ENCODE data around the gene TTC6.

DNA sequence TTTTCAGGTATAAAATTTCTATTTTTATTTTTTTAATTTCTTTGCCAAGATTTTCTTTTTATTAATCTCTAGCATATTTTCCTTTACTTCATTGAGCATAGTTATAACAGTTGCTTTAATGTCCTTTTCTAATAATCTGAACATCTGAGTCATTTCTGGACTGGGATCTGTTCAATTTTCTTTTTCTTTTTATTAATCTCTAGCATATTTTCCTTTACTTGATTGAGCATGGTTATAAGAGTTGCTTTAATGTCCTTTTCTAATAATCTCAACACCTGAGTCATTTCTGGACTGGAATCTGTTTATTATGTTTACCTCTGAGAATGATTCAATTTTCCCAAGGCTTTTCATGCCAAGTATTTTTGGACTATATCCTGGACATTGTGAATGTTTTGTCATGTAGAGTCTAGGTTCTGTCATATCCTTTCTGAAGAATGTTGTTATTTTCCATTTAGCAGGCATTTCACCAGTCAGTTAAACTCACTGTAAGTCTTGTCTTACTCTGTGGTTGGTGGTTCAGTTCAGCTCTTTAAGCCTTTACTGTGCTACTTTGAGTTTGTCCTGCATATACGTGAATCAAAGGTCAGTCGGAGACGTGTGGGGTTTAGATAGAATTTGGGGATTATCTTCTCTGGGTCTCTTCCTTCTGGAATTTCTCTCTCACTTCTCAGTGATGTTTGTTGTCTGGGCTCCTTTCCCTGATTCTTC lies 20.3 kb downstream of the TTC6 start:
- TF ChIP-seq ZNF8 (CRISPR knock-in tag; IDR thresholded peaks at IDR 0.05) (no peak), ZFP30 (CRISPR knock-in tag; IDR thresholded peaks at IDR 0.05) (no peak), OSR1 (CRISPR knock-in tag; IDR thresholded peaks at IDR 0.05) (no peak), TCF4 (CRISPR knock-in tag; IDR thresholded peaks at IDR 0.05; ENCODE audit: borderline replicate concordance) (no peak)
- TF ChIP-seq, protein P1, sequence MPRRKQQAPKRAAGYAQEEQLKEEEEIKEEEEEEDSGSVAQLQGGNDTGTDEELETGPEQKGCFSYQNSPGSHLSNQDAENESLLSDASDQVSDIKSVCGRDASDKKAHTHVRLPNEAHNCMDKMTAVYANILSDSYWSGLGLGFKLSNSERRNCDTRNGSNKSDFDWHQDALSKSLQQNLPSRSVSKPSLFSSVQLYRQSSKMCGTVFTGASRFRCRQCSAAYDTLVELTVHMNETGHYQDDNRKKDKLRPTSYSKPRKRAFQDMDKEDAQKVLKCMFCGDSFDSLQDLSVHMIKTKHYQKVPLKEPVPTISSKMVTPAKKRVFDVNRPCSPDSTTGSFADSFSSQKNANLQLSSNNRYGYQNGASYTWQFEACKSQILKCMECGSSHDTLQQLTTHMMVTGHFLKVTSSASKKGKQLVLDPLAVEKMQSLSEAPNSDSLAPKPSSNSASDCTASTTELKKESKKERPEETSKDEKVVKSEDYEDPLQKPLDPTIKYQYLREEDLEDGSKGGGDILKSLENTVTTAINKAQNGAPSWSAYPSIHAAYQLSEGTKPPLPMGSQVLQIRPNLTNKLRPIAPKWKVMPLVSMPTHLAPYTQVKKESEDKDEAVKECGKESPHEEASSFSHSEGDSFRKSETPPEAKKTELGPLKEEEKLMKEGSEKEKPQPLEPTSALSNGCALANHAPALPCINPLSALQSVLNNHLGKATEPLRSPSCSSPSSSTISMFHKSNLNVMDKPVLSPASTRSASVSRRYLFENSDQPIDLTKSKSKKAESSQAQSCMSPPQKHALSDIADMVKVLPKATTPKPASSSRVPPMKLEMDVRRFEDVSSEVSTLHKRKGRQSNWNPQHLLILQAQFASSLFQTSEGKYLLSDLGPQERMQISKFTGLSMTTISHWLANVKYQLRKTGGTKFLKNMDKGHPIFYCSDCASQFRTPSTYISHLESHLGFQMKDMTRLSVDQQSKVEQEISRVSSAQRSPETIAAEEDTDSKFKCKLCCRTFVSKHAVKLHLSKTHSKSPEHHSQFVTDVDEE (CRISPR knock-in tag; IDR thresholded peaks at IDR 0.05): no peak
- TF ChIP-seq, protein P2, sequence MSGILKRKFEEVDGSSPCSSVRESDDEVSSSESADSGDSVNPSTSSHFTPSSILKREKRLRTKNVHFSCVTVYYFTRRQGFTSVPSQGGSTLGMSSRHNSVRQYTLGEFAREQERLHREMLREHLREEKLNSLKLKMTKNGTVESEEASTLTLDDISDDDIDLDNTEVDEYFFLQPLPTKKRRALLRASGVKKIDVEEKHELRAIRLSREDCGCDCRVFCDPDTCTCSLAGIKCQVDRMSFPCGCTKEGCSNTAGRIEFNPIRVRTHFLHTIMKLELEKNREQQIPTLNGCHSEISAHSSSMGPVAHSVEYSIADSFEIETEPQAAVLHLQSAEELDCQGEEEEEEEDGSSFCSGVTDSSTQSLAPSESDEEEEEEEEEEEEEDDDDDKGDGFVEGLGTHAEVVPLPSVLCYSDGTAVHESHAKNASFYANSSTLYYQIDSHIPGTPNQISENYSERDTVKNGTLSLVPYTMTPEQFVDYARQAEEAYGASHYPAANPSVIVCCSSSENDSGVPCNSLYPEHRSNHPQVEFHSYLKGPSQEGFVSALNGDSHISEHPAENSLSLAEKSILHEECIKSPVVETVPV (CRISPR knock-in tag; IDR thresholded peaks at IDR 0.05): no peak
- TF ChIP-seq, protein P3, sequence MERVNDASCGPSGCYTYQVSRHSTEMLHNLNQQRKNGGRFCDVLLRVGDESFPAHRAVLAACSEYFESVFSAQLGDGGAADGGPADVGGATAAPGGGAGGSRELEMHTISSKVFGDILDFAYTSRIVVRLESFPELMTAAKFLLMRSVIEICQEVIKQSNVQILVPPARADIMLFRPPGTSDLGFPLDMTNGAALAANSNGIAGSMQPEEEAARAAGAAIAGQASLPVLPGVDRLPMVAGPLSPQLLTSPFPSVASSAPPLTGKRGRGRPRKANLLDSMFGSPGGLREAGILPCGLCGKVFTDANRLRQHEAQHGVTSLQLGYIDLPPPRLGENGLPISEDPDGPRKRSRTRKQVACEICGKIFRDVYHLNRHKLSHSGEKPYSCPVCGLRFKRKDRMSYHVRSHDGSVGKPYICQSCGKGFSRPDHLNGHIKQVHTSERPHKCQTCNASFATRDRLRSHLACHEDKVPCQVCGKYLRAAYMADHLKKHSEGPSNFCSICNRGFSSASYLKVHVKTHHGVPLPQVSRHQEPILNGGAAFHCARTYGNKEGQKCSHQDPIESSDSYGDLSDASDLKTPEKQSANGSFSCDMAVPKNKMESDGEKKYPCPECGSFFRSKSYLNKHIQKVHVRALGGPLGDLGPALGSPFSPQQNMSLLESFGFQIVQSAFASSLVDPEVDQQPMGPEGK (CRISPR knock-in tag; IDR thresholded peaks at IDR 0.05; ENCODE audit: borderline replicate concordance): no peak
- TF ChIP-seq, protein P4, sequence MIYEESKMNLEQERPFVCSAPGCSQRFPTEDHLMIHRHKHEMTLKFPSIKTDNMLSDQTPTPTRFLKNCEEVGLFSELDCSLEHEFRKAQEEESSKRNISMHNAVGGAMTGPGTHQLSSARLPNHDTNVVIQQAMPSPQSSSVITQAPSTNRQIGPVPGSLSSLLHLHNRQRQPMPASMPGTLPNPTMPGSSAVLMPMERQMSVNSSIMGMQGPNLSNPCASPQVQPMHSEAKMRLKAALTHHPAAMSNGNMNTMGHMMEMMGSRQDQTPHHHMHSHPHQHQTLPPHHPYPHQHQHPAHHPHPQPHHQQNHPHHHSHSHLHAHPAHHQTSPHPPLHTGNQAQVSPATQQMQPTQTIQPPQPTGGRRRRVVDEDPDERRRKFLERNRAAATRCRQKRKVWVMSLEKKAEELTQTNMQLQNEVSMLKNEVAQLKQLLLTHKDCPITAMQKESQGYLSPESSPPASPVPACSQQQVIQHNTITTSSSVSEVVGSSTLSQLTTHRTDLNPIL (CRISPR knock-in tag; IDR thresholded peaks at IDR 0.05; ENCODE audit: low read depth): no peak

Measured in SK-N-SH treated with all-trans-retinoic acid at 6 μM for 48 hours (cell line).